ENCODE results near the gene SSX1. TPM values are rescaled to one million over a fixed set of nuclear protein-coding genes. Genes with fewer than 3 reads are reported as not detected.
"Not testable (repeated sequence)": the region's sequence is repeated elsewhere in the genome, so short reads cannot be mapped to it uniquely, and the experiment has no call there.

SSX1 gene
- total and polyA plus RNA-seq, 2 of the 4 experiments (the other 2 are of a cell fraction), result not detected

GRCh38 chrX:48224196-48224595 is 31.0 kb upstream of the SSX1 start:
- not testable (repeated sequence) for H4K20me1 ChIP-seq (ENCODE audit: insufficient read depth, low read length)

DNA sequence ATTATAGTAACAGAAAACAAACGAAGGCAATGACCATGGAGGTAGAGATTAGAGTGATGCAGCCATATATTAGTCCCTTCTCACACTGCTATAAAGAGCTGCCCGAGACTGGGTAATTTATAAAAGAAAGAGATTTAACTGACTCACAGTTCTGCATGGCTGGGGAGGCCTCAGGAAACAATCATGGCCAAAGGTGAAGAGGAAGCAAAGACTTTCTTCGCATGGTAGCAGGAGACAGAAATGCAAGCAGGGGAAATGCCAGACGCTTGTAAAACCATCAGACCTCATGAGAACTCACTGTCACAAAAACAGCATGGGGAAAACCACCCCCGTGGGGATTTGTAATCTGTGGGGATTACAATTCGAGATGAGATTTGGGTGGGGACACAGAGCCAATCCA is 2.2 kb upstream of the SSX1 start:
- POLR2A ChIA-PET (ENCODE audit: unreplicated experiment); CTCF ChIA-PET; H3K9me1 ChIP-seq (ENCODE audit: insufficient read depth, low read length); intact Hi-C loops (cut with micrococcal nuclease); dilution Hi-C loops (cut with HindIII; ENCODE audit: low sequenced_read_pairs, unreplicated experiment); BruUV-seq (replicated peaks); H2AFZ ChIP-seq (replicated peaks; ENCODE audit: low read length, poor library complexity); H3K14ac ChIP-seq (replicated peaks; ENCODE audit: low read depth, low read length); H3K27ac ChIP-seq (ENCODE audit: insufficient read depth, low read length); H2BK5ac ChIP-seq (ENCODE audit: low read depth, low read length, poor library complexity, severe bottlenecking); ATAC-seq (ENCODE audit: low read depth); H2BK20ac ChIP-seq (ENCODE audit: low read depth, low read length); H3K36me3 ChIP-seq (ENCODE audit: control insufficient read depth, insufficient read depth, low read length); H3K56ac ChIP-seq (ENCODE audit: extremely low read depth, insufficient read depth, low read length); DNase-seq; H3K4me3 ChIP-seq (ENCODE audit: insufficient read depth, low read depth, low read length); H2AK9ac ChIP-seq (replicated peaks; ENCODE audit: low read depth, low read length, poor library complexity); in situ Hi-C loops (cut with MboI; ENCODE audit: low sequenced_read_pairs); H3K4me2 ChIP-seq (ENCODE audit: low read depth, low read length); H3K4ac ChIP-seq (ENCODE audit: low read depth, low read length); H3K27me3 ChIP-seq (ENCODE audit: control insufficient read depth, insufficient read depth, low read length); H3K9me3 ChIP-seq (ENCODE audit: control insufficient read depth, insufficient read depth, low read length); H4K91ac ChIP-seq (ENCODE audit: insufficient read depth, low read depth, low read length); H3K4me1 ChIP-seq (ENCODE audit: control insufficient read depth, insufficient read depth, low read length); H4K20me1 ChIP-seq (ENCODE audit: insufficient read depth, low read length); H2AK5ac ChIP-seq (ENCODE audit: low read depth, low read length); H2BK120ac ChIP-seq (ENCODE audit: low read depth, low read length); H4K5ac ChIP-seq (ENCODE audit: low read depth, low read length); H3K79me1 ChIP-seq (ENCODE audit: low read depth in 1 of 2, low read length in 2 of 2); H2BK15ac ChIP-seq (ENCODE audit: low read depth, low read length); H3K18ac ChIP-seq (ENCODE audit: low read depth, low read length); H3K23ac ChIP-seq (ENCODE audit: low read depth, low read length); H4K8ac ChIP-seq (ENCODE audit: low read depth in 2 of 2, low read length in 2 of 2); H3K9ac ChIP-seq (ENCODE audit: low read depth, low read length): not testable (repeated sequence)
- no CpG with 5 or more reads among the region's 6 CpGs for WGBS, 2 experiments (ENCODE audit: extremely low coverage in 2 of 2, insufficient read length in 1 of 2)

More at GRCh38 chrX:48224196-48224595, 31.0 kb upstream of the SSX1 start:
- H2BK15ac ChIP-seq (ENCODE audit: low read depth, low read length); H3K27me3 ChIP-seq (ENCODE audit: control insufficient read depth, insufficient read depth, low read length); H3K4ac ChIP-seq (ENCODE audit: low read depth, low read length); H2AFZ ChIP-seq (replicated peaks; ENCODE audit: low read length, poor library complexity); H3K4me1 ChIP-seq (ENCODE audit: control insufficient read depth, insufficient read depth, low read length); H2AK9ac ChIP-seq (replicated peaks; ENCODE audit: low read depth, low read length, poor library complexity); DNase-seq; dilution Hi-C loops (cut with HindIII; ENCODE audit: low sequenced_read_pairs, unreplicated experiment); H2AK5ac ChIP-seq (ENCODE audit: low read depth, low read length); H3K4me3 ChIP-seq (ENCODE audit: insufficient read depth, low read depth, low read length); H3K9me3 ChIP-seq (ENCODE audit: control insufficient read depth, insufficient read depth, low read length); H3K18ac ChIP-seq (ENCODE audit: low read depth, low read length); CTCF ChIA-PET; H4K5ac ChIP-seq (ENCODE audit: low read depth, low read length); H3K23ac ChIP-seq (ENCODE audit: low read depth, low read length); H2BK120ac ChIP-seq (ENCODE audit: low read depth, low read length); H4K91ac ChIP-seq (ENCODE audit: insufficient read depth, low read depth, low read length); H3K14ac ChIP-seq (replicated peaks; ENCODE audit: low read depth, low read length); BruUV-seq (replicated peaks); intact Hi-C loops (cut with micrococcal nuclease); H2BK20ac ChIP-seq (ENCODE audit: low read depth, low read length); H3K36me3 ChIP-seq (ENCODE audit: control insufficient read depth, insufficient read depth, low read length); H3K27ac ChIP-seq (ENCODE audit: insufficient read depth, low read length); H2BK5ac ChIP-seq (ENCODE audit: low read depth, low read length, poor library complexity, severe bottlenecking); ATAC-seq (ENCODE audit: low read depth); POLR2A ChIA-PET (ENCODE audit: unreplicated experiment); H3K56ac ChIP-seq (ENCODE audit: extremely low read depth, insufficient read depth, low read length); H4K8ac ChIP-seq (ENCODE audit: low read depth in 2 of 2, low read length in 2 of 2); H3K9me1 ChIP-seq (ENCODE audit: insufficient read depth, low read length); H3K79me1 ChIP-seq (ENCODE audit: low read depth in 1 of 2, low read length in 2 of 2); H3K9ac ChIP-seq (ENCODE audit: low read depth, low read length); in situ Hi-C loops (cut with MboI; ENCODE audit: low sequenced_read_pairs); H3K4me2 ChIP-seq (ENCODE audit: low read depth, low read length): not testable (repeated sequence)
- no CpG with 5 or more reads among the region's 4 CpGs for WGBS, 2 experiments (ENCODE audit: extremely low coverage in 2 of 2, insufficient read length in 1 of 2)
